SK-N-SH (cell line): ENCODE results near the gene FAM236B.
"Not testable (repeated sequence)": the region's sequence is repeated elsewhere in the genome, so short reads cannot be mapped to it uniquely, and the experiment has no call there.

ENCODE experiments used
- CHD2 ChIP-seq: fragments of 150-350 bp; IDR thresholded peaks from 2 replicates; pipeline ENCODE4 v1.6.1; 2018; ENCODE audit warnings: low read length; ENCODE audit not compliant: partially characterized antibody
- CTCF ChIP-seq: fragments of 200-600 bp; sonication (generic); IDR thresholded peaks from 2 replicates; pipeline ENCODE4 v1.6.1; 2017; ENCODE audit warnings: antibody characterized with exemption, mild to moderate bottlenecking, moderate library complexity
- EP300 ChIP-seq, 2 experiments: IDR thresholded peaks; 2 replicates each; pipeline versions ENCODE4 v1.4.0 to v1.6.1; 2012; ENCODE audit warnings: borderline replicate concordance in 1 of 2, low read depth in 1 of 2, low read length in 1 of 2
- MEF2A ChIP-seq: IDR thresholded peaks from 2 replicates; pipeline ENCODE4 v1.4.0; 2012; ENCODE audit warnings: low read depth, borderline replicate concordance
- POLR2AphosphoS5 ChIP-seq: IDR thresholded peaks from 2 replicates; pipeline ENCODE4 v1.6.1; 2012; ENCODE audit warnings: low read depth, low read length
- REST ChIP-seq: IDR thresholded peaks from 2 replicates; pipeline ENCODE4 v1.6.1; 2012; ENCODE audit warnings: mild to moderate bottlenecking, low read depth, low read length, moderate library complexity
- RFX5 ChIP-seq: IDR thresholded peaks from 2 replicates; pipeline ENCODE4 v1.6.1; 2012; ENCODE audit warnings: mild to moderate bottlenecking, improper control_type of control experiment, low read length

- TF ChIP-seq POLR2AphosphoS5; CTCF; RFX5; CHD2; MEF2A; REST; EP300 (IDR thresholded peaks at IDR 0.05; ENCODE audit: borderline replicate concordance in 1 of 2, low read depth in 1 of 2, low read length in 1 of 2): not testable (repeated sequence)
Measured at GRCh38 chrX:72776653-72777466, 5.6 kb downstream of the FAM236B start, which contains the start of gene DMRTC1B.
